ENCODE results near the gene CT55. TPM values are rescaled to one million over a fixed set of nuclear protein-coding genes. Genes with fewer than 3 reads are reported as not detected.

CT55 gene
- total and polyA plus RNA-seq, 2 of the 4 experiments (the other 2 are of a cell fraction): not detected

GRCh38 chrX:135112096-135112729 is 59.0 kb downstream of the CT55 start:
- DNase-seq (peak; percentile 31), ATAC-seq (ENCODE audit: low read depth) (peak; percentile 80)
- in situ Hi-C loops (cut with MboI; ENCODE audit: low sequenced_read_pairs) (no loop called here), dilution Hi-C loops (cut with HindIII; ENCODE audit: low sequenced_read_pairs, unreplicated experiment) (no loop called here), intact Hi-C loops (cut with micrococcal nuclease) (no loop called here)
- Histone ChIP-seq H3K14ac (replicated peaks; ENCODE audit: low read depth, low read length) (no peak overlapping the region), H3K36me3 (ENCODE audit: control insufficient read depth, insufficient read depth, low read length) (no peaks in the 10 kb centered on the region), H3K4ac (ENCODE audit: low read depth, low read length) (no peak overlapping the region), H3K9me1 (ENCODE audit: insufficient read depth, low read length) (no peaks in the 10 kb centered on the region), H2BK20ac (ENCODE audit: low read depth, low read length) (no peak overlapping the region), H2BK15ac (ENCODE audit: low read depth, low read length) (no peak overlapping the region), H3K9ac (ENCODE audit: low read depth, low read length) (no peak overlapping the region), H3K4me3 (ENCODE audit: insufficient read depth, low read depth, low read length) (no peak overlapping the region), H3K79me1 (ENCODE audit: low read depth in 1 of 2, low read length in 2 of 2) (no peaks in the 10 kb centered on the region), H2BK5ac (ENCODE audit: low read depth, low read length, poor library complexity, severe bottlenecking) (no peak overlapping the region), H2BK120ac (ENCODE audit: low read depth, low read length) (no peak overlapping the region), H4K8ac (ENCODE audit: low read depth in 2 of 2, low read length in 2 of 2) (no peak overlapping the region), H4K5ac (ENCODE audit: low read depth, low read length) (no peak overlapping the region), H3K9me3 (ENCODE audit: control insufficient read depth, insufficient read depth, low read length) (no peaks in the 10 kb centered on the region), H3K56ac (ENCODE audit: extremely low read depth, insufficient read depth, low read length) (no peak overlapping the region), H4K91ac (ENCODE audit: insufficient read depth, low read depth, low read length) (no peak overlapping the region), H3K23ac (ENCODE audit: low read depth, low read length) (no peak overlapping the region), H3K27ac (ENCODE audit: insufficient read depth, low read length) (no peak overlapping the region), H4K20me1 (ENCODE audit: insufficient read depth, low read length) (no peaks in the 10 kb centered on the region), H2AK5ac (ENCODE audit: low read depth, low read length) (no peak overlapping the region), H3K4me1 (ENCODE audit: control insufficient read depth, insufficient read depth, low read length) (no peaks in the 10 kb centered on the region), H2AK9ac (replicated peaks; ENCODE audit: low read depth, low read length, poor library complexity) (peak overlapping the region; percentile 89), H2AFZ (replicated peaks; ENCODE audit: low read length, poor library complexity) (no peak overlapping the region), H3K4me2 (ENCODE audit: low read depth, low read length) (no peak overlapping the region), H3K27me3 (ENCODE audit: control insufficient read depth, insufficient read depth, low read length) (no peaks in the 10 kb centered on the region), H3K18ac (ENCODE audit: low read depth, low read length) (no peak overlapping the region)
- CTCF ChIA-PET: no interaction called here
- POLR2A ChIA-PET (ENCODE audit: unreplicated experiment): no interaction called here
- TF ChIP-seq, protein P1, sequence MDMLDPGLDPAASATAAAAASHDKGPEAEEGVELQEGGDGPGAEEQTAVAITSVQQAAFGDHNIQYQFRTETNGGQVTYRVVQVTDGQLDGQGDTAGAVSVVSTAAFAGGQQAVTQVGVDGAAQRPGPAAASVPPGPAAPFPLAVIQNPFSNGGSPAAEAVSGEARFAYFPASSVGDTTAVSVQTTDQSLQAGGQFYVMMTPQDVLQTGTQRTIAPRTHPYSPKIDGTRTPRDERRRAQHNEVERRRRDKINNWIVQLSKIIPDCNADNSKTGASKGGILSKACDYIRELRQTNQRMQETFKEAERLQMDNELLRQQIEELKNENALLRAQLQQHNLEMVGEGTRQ (IDR thresholded peaks at IDR 0.05; ENCODE audit: low read depth, low read length): peak; percentile 26; the same call in 1 of the 2 replicates
- TF ChIP-seq, protein P2, sequence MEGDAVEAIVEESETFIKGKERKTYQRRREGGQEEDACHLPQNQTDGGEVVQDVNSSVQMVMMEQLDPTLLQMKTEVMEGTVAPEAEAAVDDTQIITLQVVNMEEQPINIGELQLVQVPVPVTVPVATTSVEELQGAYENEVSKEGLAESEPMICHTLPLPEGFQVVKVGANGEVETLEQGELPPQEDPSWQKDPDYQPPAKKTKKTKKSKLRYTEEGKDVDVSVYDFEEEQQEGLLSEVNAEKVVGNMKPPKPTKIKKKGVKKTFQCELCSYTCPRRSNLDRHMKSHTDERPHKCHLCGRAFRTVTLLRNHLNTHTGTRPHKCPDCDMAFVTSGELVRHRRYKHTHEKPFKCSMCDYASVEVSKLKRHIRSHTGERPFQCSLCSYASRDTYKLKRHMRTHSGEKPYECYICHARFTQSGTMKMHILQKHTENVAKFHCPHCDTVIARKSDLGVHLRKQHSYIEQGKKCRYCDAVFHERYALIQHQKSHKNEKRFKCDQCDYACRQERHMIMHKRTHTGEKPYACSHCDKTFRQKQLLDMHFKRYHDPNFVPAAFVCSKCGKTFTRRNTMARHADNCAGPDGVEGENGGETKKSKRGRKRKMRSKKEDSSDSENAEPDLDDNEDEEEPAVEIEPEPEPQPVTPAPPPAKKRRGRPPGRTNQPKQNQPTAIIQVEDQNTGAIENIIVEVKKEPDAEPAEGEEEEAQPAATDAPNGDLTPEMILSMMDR (conservative IDR thresholded peaks at IDR 0.05; ENCODE audit: low read depth, low read length): peak; percentile 56
- TF ChIP-seq SMC3 (IDR thresholded peaks at IDR 0.05; ENCODE audit: low read depth, low read length) (peak; percentile 27; the same call in 1 of the 2 replicates), MAZ (IDR thresholded peaks at IDR 0.05; ENCODE audit: borderline replicate concordance, low read depth, low read length) (no peak), RAD21 (IDR thresholded peaks at IDR 0.05; ENCODE audit: low read length) (peak; percentile 43; the same call in 1 of the 2 replicates)
- BruUV-seq (replicated peaks): no TSS peak
- WGBS, 2 experiments (ENCODE audit: extremely low coverage in 2 of 2, insufficient read length in 1 of 2): 20% methylated on average over 1 of the region's 5 CpGs; no CpG with 5 or more reads in 1 of the 2 experiments

Data from IMR-90 (cell line).